ENCODE results near the gene CUZD1.

Gene CUZD1

DNA sequence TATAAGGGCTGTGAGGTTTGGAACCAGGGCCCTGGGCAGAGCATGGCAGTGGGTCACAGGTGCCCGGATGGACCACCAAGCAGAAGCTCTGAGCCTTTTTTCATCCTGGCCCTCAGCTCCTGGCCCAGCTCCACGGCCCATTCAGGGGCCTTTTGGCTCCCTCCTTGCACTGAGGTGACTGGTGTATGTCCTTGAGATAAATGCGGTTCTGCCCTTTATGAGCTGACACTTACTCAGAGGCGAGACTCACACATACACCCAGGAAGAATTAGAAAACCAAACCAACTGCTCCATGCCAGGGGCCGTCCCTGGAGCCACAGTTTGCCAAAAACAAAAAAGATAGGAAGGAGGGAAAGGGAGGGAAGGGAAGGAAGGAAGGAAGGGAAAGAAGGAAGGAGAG, 49.7 kb downstream of the CUZD1 start:
- no peak for DNase-seq (ENCODE audit: low spot score)
- TF ChIP-seq CTCF (IDR thresholded peaks at IDR 0.05; ENCODE audit: extremely low read depth, insufficient read depth, missing control alignments): no peak
- in situ Hi-C loops (cut with MboI; ENCODE audit: low pct_unique_long_range_greater_than_20kb, low sequenced_read_pairs, unreplicated experiment): no loop called here

GRCh38 chr10:122786269-122786668, 59.4 kb downstream of the CUZD1 start:
- DNase-seq (ENCODE audit: low spot score): peak; percentile 47
- no peak for TF ChIP-seq CTCF (IDR thresholded peaks at IDR 0.05; ENCODE audit: extremely low read depth, insufficient read depth, missing control alignments)
- in situ Hi-C loops (cut with MboI; ENCODE audit: low pct_unique_long_range_greater_than_20kb, low sequenced_read_pairs, unreplicated experiment): no loop called here

GRCh38 chr10:122782911-122783310, 62.7 kb downstream of the CUZD1 start:
- no peak for TF ChIP-seq CTCF (IDR thresholded peaks at IDR 0.05; ENCODE audit: extremely low read depth, insufficient read depth, missing control alignments)
- in situ Hi-C loops (cut with MboI; ENCODE audit: low pct_unique_long_range_greater_than_20kb, low sequenced_read_pairs, unreplicated experiment): no loop called here
- no peak for DNase-seq (ENCODE audit: low spot score)

All from GM13977 (cell line).